Adipocyte (in vitro differentiated cells): ENCODE measurements around the gene DNAH17.
"Not testable (repeated sequence)": the region's sequence is repeated elsewhere in the genome, so short reads cannot be mapped to it uniquely, and the experiment has no call there.

Source experiments
- DNase-seq: peaks from one replicate; pipeline ENCODE4 v3.0.0-alpha.2; 2015; ENCODE audit warnings: low read depth
- H3K27me3 ChIP-seq: replicated peaks from 2 replicates; pipeline ENCODE4 v1.7.0; 2013; ENCODE audit warnings: mild to moderate bottlenecking, low read length, moderate library complexity; ENCODE audit not compliant: control insufficient read depth, insufficient read depth
- H3K36me3 ChIP-seq: 2 replicates; pipeline ENCODE4 v1.7.0; 2013; ENCODE audit warnings: low read length, mild to moderate bottlenecking, moderate library complexity; ENCODE audit not compliant: control insufficient read depth, insufficient read depth, severe bottlenecking
- H3K4me1 ChIP-seq: 2 replicates; pipeline ENCODE4 v1.7.0; 2013; ENCODE audit warnings: mild to moderate bottlenecking, low read length, moderate library complexity; ENCODE audit not compliant: control insufficient read depth, insufficient read depth
- H3K4me3 ChIP-seq: 2 replicates; pipeline ENCODE4 v1.7.0; 2013; ENCODE audit warnings: mild to moderate bottlenecking, low read length, moderate library complexity
- H3K9ac ChIP-seq: 2 replicates; pipeline ENCODE4 v1.7.0; 2013; ENCODE audit warnings: mild to moderate bottlenecking, low read length, moderate library complexity
- H3K9me3 ChIP-seq: 2 replicates; pipeline ENCODE4 v1.7.0; 2013; ENCODE audit warnings: mild to moderate bottlenecking, low read length, moderate library complexity; ENCODE audit not compliant: control insufficient read depth

The DNAH17 gene

GRCh38 chr17:78510141-78511075, 66.8 kb downstream of the DNAH17 start:
- Histone ChIP-seq H3K9me3 (peaks cover 4% of the 10 kb centered on the region), H3K27me3 (peaks cover 25% of the 10 kb centered on the region), H3K4me1 (no peaks in the 10 kb centered on the region), H3K9ac (no peak overlapping the region), H3K36me3 (no peaks in the 10 kb centered on the region), H3K4me3 (no peak overlapping the region)
- no peak for DNase-seq

GRCh38 chr17:78507526-78507925, 69.7 kb downstream of the DNAH17 start:
- DNase-seq, result no peak
- Histone ChIP-seq H3K4me1 (no peaks in the 10 kb centered on the region), H3K9ac (no peak overlapping the region), H3K27me3 (peaks cover 25% of the 10 kb centered on the region), H3K9me3 (peaks cover 4% of the 10 kb centered on the region), H3K4me3 (no peak overlapping the region), H3K36me3 (no peaks in the 10 kb centered on the region)

- no peak for DNase-seq
- no peak overlapping the region for H3K9ac ChIP-seq
- H3K36me3 ChIP-seq, result no peaks in the 10 kb centered on the region
Observed at GRCh38 chr17:78506454-78507309, 70.5 kb downstream of the DNAH17 start.

GRCh38 chr17:78504156-78504925, 72.9 kb downstream of the DNAH17 start:
- no peak overlapping the region for H3K9ac ChIP-seq
- H3K27me3 ChIP-seq, result peaks cover 24% of the 10 kb centered on the region
- H3K4me3 ChIP-seq, result no peak overlapping the region
- no peaks in the 10 kb centered on the region for H3K9me3 ChIP-seq
- H3K36me3 ChIP-seq, result no peaks in the 10 kb centered on the region
- no peaks in the 10 kb centered on the region for H3K4me1 ChIP-seq
- DNase-seq, result no peak

More at GRCh38 chr17:78506454-78507309, 70.5 kb downstream of the DNAH17 start:
- Histone ChIP-seq H3K27me3 (peaks cover 23% of the 10 kb centered on the region), H3K4me1 (no peaks in the 10 kb centered on the region), H3K9me3 (no peaks in the 10 kb centered on the region), H3K4me3 (no peak overlapping the region)

GRCh38 chr17:78503388-78503787, 73.8 kb downstream of the DNAH17 start:
- not testable (repeated sequence) for H3K4me1 ChIP-seq, H3K9ac ChIP-seq, H3K4me3 ChIP-seq, H3K9me3 ChIP-seq, H3K36me3 ChIP-seq, DNase-seq
- peaks cover 23% of the 10 kb centered on the region for H3K27me3 ChIP-seq

- Histone ChIP-seq H3K4me3 (no peak overlapping the region), H3K27me3 (peaks cover 16% of the 10 kb centered on the region), H3K4me1 (no peaks in the 10 kb centered on the region), H3K9me3 (no peaks in the 10 kb centered on the region), H3K9ac (no peak overlapping the region), H3K36me3 (no peaks in the 10 kb centered on the region)
- no peak for DNase-seq
Observed at GRCh38 chr17:78502611-78503148, 74.5 kb downstream of the DNAH17 start.

- DNase-seq, result no peak
- no peak overlapping the region for H3K9ac ChIP-seq
- no peaks in the 10 kb centered on the region for H3K36me3 ChIP-seq
- H3K9me3 ChIP-seq, result no peaks in the 10 kb centered on the region
- H3K4me1 ChIP-seq, result peaks cover 5% of the 10 kb centered on the region
- H3K27me3 ChIP-seq, result peaks cover 7% of the 10 kb centered on the region
- H3K4me3 ChIP-seq, result no peak overlapping the region
Observed at GRCh38 chr17:78501241-78502036, 75.8 kb downstream of the DNAH17 start.

GRCh38 chr17:78500806-78501205, 76.4 kb downstream of the DNAH17 start:
- H3K4me3 ChIP-seq, result no peak overlapping the region

GRCh38 chr17:78499715-78500540, 77.3 kb downstream of the DNAH17 start:
- Histone ChIP-seq H3K27me3 (peaks cover 7% of the 10 kb centered on the region), H3K36me3 (no peaks in the 10 kb centered on the region), H3K9me3 (no peaks in the 10 kb centered on the region), H3K4me3 (no peak overlapping the region), H3K4me1 (peaks cover 5% of the 10 kb centered on the region), H3K9ac (no peak overlapping the region)
- DNase-seq, result no peak

More at GRCh38 chr17:78500806-78501205, 76.4 kb downstream of the DNAH17 start:
- H3K9me3 ChIP-seq, result no peaks in the 10 kb centered on the region
- no peak for DNase-seq
- peaks cover 5% of the 10 kb centered on the region for H3K4me1 ChIP-seq
- peaks cover 7% of the 10 kb centered on the region for H3K27me3 ChIP-seq
- H3K9ac ChIP-seq, result no peak overlapping the region
- no peaks in the 10 kb centered on the region for H3K36me3 ChIP-seq
